ENCODE results near the gene POTEF. TPM values are rescaled to one million over a fixed set of nuclear protein-coding genes. Genes with fewer than 3 reads are reported as not detected.
"Not testable (repeated sequence)": the region's sequence is repeated elsewhere in the genome, so short reads cannot be mapped to it uniquely, and the experiment has no call there.

The POTEF gene
- total RNA-seq, 2 experiments from 2014 or later: not detected

DNA sequence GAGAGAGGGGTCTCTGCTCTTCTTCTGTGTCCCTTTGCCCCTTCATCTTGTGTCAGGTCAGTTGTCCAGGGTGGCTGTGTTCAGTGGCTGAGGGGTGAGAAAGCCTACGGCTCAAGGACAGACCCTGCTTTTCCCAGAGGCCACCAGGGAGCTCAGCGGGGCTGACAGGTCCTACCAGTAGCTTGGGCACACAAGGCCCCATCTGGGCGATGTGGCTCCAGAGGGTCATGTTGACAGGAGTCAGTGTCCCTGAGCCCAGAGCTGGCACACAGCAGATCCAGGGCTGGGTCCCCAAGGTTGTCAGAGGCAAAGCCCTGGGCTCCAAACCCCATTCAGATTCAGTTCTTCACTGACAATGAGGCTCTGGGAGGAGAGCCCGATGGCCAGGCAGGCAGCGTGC is 8.1 kb upstream of the POTEF start:
- H3K27me3 Mint-ChIP-seq; H3K9me3 Mint-ChIP-seq; DNase-seq; H3K4me1 Mint-ChIP-seq (ENCODE audit: low read depth); POLR2A ChIA-PET; H3K4me3 Mint-ChIP-seq; CTCF ChIA-PET; H3K27ac Mint-ChIP-seq; intact Hi-C loops (cut with micrococcal nuclease); H3K36me3 Mint-ChIP-seq: not testable (repeated sequence)

DNA sequence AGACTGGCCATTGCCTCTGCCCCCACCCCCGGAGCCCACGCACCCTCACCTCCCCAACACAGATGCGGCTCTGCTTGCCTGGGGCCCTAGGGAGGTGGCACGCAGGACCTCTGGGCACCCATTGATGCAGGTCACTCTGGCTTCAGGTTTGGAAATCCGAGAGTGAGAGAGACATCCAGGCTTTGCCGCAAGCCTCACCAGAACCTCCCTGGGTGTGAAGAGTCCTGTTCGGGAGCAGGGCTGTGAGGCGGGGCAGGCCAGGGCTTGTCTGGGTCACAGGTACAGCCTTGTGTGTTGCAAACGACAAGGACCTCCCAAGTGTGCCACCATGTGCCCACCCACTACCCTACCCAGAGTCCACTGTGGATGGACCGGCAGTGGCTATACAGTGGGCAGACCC is 7.5 kb upstream of the POTEF start:
- H3K9me3 Mint-ChIP-seq; H3K4me3 Mint-ChIP-seq; H3K27me3 Mint-ChIP-seq; intact Hi-C loops (cut with micrococcal nuclease); H3K4me1 Mint-ChIP-seq (ENCODE audit: low read depth); H3K27ac Mint-ChIP-seq; CTCF ChIA-PET; POLR2A ChIA-PET; H3K36me3 Mint-ChIP-seq; DNase-seq: not testable (repeated sequence)

DNA sequence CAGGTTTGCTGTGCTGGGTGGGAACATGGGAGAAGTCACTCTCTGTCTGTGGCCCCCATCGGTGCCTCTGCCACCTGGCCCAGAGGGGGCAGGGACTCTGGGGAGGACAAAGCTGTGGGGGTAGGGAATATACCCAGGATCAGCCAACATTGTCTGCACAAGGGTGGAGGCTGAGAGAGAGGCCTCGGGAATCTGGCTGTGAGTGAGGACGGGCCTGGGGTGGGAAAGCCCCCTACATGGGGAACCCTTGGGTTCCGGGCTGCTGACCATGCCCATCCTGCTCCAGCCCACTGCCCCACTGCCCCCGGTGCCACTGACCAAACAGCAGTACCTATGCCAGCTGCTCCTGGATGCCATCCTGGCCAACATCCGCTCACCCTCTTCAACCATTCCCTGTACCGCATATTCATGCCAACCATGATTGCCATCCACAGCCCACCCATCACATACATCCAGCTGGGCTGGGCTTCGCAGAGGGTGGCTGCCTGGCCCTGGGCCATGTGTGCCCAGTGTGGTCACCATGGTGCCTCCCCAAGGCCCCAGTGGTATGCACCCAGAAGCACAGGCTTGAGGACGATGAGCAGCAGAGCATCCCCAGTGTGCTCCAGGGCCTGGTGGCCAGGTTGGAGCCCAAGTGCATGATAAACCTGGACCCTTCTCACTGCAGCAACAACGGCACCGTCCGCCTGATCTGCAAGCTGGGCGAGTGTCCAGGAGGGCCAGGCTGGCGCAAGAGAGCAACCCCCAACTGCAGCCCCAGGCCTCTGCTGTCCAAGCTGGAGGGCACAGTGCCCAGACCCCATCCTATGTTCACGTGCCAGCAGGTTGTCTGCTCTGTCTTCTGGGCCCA is 6.9 kb upstream of the POTEF start:
- no peak for DNase-seq
- no peak overlapping the region for H3K4me3 Mint-ChIP-seq
- H3K36me3 Mint-ChIP-seq: no peaks in the 10 kb centered on the region
- no peaks in the 10 kb centered on the region for H3K4me1 Mint-ChIP-seq (ENCODE audit: low read depth)
- no peaks in the 10 kb centered on the region for H3K9me3 Mint-ChIP-seq
- CTCF ChIA-PET: no interaction called here
- intact Hi-C loops (cut with micrococcal nuclease): no loop called here
- no peaks in the 10 kb centered on the region for H3K27me3 Mint-ChIP-seq
- no peak overlapping the region for H3K27ac Mint-ChIP-seq
- POLR2A ChIA-PET: no interaction called here

DNA sequence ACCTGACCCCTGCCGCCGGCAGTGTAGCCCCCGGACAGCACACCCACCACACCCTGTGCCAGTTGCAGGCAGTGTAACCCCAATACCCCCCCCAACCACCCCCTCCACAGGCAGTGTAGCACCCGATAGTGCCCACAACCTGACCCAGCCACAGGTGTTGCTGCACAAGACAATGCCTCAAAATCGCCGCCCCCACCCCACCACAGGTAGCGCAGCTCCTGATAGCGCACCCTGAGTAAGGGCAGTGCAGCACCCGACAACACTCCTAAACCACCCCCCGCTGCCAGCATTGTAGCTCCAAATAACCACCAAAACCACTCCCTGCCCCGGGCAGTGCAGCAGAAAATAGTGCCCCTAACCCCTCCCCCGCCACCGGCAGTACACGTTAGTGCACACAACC is 558 bp downstream of the POTEF start:
- H3K4me3 Mint-ChIP-seq; POLR2A ChIA-PET; H3K36me3 Mint-ChIP-seq; H3K9me3 Mint-ChIP-seq; H3K4me1 Mint-ChIP-seq (ENCODE audit: low read depth); DNase-seq; intact Hi-C loops (cut with micrococcal nuclease); CTCF ChIA-PET; H3K27ac Mint-ChIP-seq; H3K27me3 Mint-ChIP-seq: not testable (repeated sequence)

DNA sequence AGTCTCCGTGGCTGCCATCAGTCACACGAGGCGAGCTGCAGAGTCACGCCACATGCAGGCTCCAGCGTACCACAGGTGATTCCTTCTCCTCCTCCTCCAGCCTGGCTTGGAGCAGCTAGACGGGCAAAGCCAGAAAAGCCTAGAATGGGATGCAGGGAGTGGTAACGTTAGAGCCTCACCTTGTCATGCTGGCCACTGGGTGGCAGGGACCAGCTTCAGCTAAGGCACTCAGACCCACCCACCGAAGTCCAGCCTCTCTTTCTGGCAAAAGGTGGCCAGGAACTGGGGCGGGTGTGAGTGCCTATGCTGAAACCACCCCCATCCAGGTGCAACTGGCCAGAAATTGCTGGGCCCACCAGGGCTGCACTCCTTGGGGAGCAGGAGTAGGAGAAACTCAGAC is 1.3 kb downstream of the POTEF start:
- intact Hi-C loops (cut with micrococcal nuclease): not testable (repeated sequence)

DNA sequence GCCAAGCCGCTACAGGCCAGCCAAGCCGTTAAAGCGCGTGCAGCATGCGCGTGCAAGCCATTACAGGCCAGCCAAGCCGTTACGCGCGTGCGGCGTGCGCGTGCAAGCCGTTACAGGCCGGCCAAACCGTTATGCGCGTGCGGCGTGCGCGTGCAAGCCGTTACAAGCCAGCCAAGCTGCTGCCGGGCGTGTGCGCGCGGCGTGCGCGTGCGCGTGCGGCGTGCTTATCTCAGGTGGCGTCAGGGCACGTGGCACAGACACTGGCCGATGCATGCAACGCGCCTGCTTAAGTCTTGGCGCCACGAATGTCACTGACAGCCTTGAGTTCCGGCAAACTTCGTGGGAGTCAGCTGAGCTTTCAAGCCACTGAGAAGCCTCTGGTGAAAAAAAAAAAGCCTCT is 8.1 kb downstream of the POTEF start:
- H3K27ac Mint-ChIP-seq; H3K4me3 Mint-ChIP-seq; H3K9me3 Mint-ChIP-seq; POLR2A ChIA-PET; H3K36me3 Mint-ChIP-seq; CTCF ChIA-PET; H3K27me3 Mint-ChIP-seq; H3K4me1 Mint-ChIP-seq (ENCODE audit: low read depth); DNase-seq; intact Hi-C loops (cut with micrococcal nuclease): not testable (repeated sequence)

More for the DNA sequence above, 1.3 kb downstream of the POTEF start:
- H3K36me3 Mint-ChIP-seq; H3K4me3 Mint-ChIP-seq; POLR2A ChIA-PET; H3K9me3 Mint-ChIP-seq; H3K27ac Mint-ChIP-seq; H3K4me1 Mint-ChIP-seq (ENCODE audit: low read depth); CTCF ChIA-PET; DNase-seq; H3K27me3 Mint-ChIP-seq: not testable (repeated sequence)

DNA sequence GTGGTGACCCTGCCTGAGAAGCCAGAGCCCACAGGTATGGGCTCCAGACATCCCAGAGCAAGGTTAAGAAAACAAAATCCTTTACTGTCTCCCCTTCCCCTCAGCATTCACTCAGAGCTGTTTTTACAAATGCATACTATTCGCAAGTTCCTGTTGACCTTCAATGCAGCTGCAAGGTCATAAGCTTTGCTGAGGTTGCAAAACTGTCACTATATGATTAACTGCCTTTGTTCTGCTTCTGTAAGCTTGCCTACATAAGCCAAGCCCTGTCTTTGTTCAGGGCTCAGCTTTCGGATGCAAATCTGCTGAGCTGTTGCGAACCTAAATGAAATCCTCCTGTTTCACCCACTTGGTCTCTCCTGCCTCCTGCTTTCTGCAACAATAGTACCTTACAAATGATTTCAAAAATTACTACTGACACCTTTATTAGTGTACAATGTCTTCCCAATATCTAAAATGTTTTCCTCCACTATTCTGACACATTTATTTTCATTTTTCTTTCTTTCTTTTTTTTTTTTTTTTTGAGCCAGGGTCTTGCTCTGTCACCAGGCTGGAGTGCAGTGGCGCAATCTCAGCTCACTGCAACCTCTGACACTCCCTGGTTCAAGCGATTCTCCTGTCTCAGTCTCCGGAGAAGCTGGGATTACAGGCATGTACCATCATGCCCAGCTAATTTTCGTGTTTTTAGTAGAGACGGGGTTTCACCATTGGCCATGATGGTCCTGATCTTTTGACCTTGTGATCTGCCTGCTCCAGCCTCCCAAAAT is 26.2 kb downstream of the POTEF start:
- H3K4me3 Mint-ChIP-seq; H3K27me3 Mint-ChIP-seq; intact Hi-C loops (cut with micrococcal nuclease); POLR2A ChIA-PET; H3K36me3 Mint-ChIP-seq; H3K27ac Mint-ChIP-seq; H3K9me3 Mint-ChIP-seq; DNase-seq; H3K4me1 Mint-ChIP-seq (ENCODE audit: low read depth): not testable (repeated sequence)
- CTCF ChIA-PET: interaction anchor here (0.6 kb wide), 1 partner anchor 228 kb away, joined by 5 read pairs; no protein-coding TSS in a partner anchor

DNA sequence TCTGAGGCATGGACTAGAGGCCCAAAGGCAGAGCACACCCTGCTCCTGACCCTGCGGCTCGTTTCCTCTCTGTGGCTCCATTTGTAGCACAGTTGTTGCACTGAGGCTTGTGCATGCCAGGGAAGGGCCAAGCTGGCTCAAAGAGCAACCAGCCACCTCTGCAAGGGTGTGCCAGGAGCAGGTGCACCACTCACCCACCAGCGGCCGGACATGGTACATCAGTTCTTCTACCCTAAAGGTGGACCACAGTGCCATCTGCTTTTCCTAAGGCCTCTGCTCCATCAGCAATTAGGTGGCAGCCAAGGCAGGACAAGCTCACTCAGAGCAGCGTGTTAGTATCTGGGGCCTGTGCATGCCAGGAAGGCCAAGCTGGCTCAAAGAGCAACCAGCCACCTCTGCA is 66.4 kb downstream of the POTEF start:
- H3K27me3 Mint-ChIP-seq; CTCF ChIA-PET; intact Hi-C loops (cut with micrococcal nuclease); H3K36me3 Mint-ChIP-seq; H3K4me3 Mint-ChIP-seq; H3K27ac Mint-ChIP-seq; POLR2A ChIA-PET; H3K4me1 Mint-ChIP-seq (ENCODE audit: low read depth); H3K9me3 Mint-ChIP-seq; DNase-seq: not testable (repeated sequence)

DNA sequence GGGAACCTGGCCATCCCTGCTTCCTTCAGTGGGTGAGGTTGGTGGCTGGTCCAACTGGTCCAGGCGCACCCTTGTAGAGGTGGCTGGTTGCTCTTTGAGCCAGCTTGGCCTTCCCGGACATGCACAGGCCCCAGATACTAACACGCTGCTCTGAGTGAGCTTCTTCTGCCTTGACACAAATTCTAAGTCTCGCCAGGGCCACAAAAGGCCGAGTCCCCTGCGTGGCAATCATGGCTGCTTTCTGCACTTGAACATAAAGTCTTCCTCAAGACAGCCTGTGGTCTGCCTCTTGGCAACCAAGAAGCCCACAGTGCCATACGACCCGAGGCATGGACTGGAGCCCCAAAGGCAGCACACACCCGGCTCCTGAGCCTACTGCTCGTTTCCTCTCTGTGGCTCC is 69.0 kb downstream of the POTEF start:
- CTCF ChIA-PET; H3K27me3 Mint-ChIP-seq; POLR2A ChIA-PET; H3K4me3 Mint-ChIP-seq; intact Hi-C loops (cut with micrococcal nuclease); DNase-seq; H3K27ac Mint-ChIP-seq; H3K4me1 Mint-ChIP-seq (ENCODE audit: low read depth); H3K9me3 Mint-ChIP-seq; H3K36me3 Mint-ChIP-seq: not testable (repeated sequence)

DNA sequence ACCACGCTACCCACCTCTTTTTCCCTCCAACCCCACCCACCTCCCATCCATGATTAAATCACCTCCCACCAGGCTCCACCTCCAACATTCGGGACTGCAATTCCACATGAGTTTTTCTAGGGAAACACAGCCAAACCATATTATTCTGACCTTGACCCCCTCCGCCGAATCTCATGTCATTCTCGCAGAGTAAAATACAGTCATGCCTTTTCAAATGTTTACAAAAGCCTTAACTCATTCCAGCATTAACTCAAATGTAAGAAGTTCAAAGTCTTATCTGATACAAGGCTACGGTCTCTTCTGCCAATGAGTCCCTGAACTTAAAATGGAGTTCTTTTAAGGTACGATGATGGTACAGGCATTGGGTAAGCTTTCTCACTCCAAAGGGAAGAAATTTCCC is 72.7 kb downstream of the POTEF start:
- CTCF ChIA-PET; POLR2A ChIA-PET; intact Hi-C loops (cut with micrococcal nuclease): not testable (repeated sequence)

DNA sequence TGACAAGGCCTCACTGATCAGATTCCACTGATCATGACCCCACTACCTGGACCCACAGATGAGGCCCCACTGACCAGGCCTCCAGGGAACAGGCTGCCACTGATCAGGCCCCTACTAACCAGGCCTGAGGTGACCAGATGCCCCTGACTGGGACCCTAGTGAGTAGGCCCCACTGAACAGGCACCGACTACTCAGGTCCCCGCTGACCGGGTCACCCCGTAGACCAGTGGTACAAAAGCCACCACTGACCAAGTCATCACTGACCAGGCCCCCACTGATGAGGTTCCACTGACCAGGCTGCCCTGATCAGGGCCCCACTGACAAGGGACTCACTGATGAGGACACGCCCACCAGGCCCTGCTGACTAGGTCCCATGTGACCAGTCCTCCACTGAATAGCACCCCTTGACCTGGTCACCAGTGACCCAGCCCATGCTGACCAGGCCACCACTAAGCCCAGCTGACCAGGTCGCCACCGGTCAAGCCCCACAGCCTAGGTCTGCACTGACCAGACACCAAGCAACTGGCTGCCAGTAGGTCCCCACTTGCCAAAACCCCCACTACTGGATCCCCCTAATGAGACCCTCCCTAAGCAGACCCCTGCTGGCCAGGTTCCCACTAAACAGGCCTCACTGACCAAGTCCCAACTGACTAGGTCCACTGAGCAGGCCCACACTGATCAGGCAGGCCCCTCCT is 75.7 kb downstream of the POTEF start:
- H3K4me1 Mint-ChIP-seq (ENCODE audit: low read depth); H3K4me3 Mint-ChIP-seq; POLR2A ChIA-PET; H3K27me3 Mint-ChIP-seq; H3K36me3 Mint-ChIP-seq; H3K9me3 Mint-ChIP-seq; DNase-seq; intact Hi-C loops (cut with micrococcal nuclease); CTCF ChIA-PET; H3K27ac Mint-ChIP-seq: not testable (repeated sequence)

More for the DNA sequence above, 72.7 kb downstream of the POTEF start:
- not testable (repeated sequence) for H3K4me3 Mint-ChIP-seq; H3K36me3 Mint-ChIP-seq; H3K27ac Mint-ChIP-seq; H3K4me1 Mint-ChIP-seq (ENCODE audit: low read depth); H3K9me3 Mint-ChIP-seq; H3K27me3 Mint-ChIP-seq; DNase-seq

DNA sequence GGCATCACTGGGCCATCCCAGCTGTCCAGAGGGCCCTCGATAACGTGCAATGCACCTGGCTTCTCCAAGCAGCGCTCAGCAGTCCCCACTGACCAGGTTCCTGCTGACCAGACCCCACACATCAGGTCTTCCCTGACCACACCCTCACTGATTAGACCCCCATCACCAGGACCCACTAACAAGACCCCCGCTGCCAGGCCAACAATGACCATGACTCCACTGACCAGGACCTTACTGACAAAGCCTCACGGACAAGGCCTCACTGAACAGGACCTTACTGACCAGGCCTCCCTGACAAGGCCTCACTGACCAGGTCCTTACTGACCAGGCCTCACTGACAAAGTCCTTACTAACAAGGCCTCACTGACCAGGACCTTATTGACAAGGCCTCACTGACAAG is 76.6 kb downstream of the POTEF start:
- POLR2A ChIA-PET; H3K4me1 Mint-ChIP-seq (ENCODE audit: low read depth); CTCF ChIA-PET; H3K9me3 Mint-ChIP-seq; H3K27me3 Mint-ChIP-seq; DNase-seq; H3K4me3 Mint-ChIP-seq; H3K27ac Mint-ChIP-seq; intact Hi-C loops (cut with micrococcal nuclease); H3K36me3 Mint-ChIP-seq: not testable (repeated sequence)
